SK-N-SH treated with all-trans-retinoic acid at 6 μM for 48 hours (cell line): ENCODE measurements around the gene THNSL1.

Experiments used
- ESRRG ChIP-seq: fragments of 250-450 bp; sonication (Bioruptor Pico); IDR thresholded peaks from 2 replicates; pipeline ENCODE4 v1.6.1; 2021; ENCODE audit warnings: mild to moderate bottlenecking
- ISL1 ChIP-seq: fragments of 250-450 bp; sonication (Bioruptor Pico); IDR thresholded peaks from 2 replicates; pipeline ENCODE4 v2.1.2; 2022; ENCODE audit warnings: mild to moderate bottlenecking, moderate library complexity

- TF ChIP-seq ISL1 (CRISPR knock-in tag) (no peak), ESRRG (no peak)
Observed at GRCh38 chr10:25028711-25029110, 12.3 kb downstream of the THNSL1 start.
